NCI-H446 (cell line): Measurements from ENCODE around the gene COL18A1.

Experiments
- DNase-seq, 2 experiments: peaks; one replicate each; lab custom pipeline; 2025; lab: John Stamatoyannopoulos, UW

The COL18A1 gene

GRCh38 chr21:45546636-45547544 is 141.9 kb downstream of the COL18A1 start:
- DNase-seq = no peak

GRCh38 chr21:45547545-45547900 is 142.6 kb downstream of the COL18A1 start:
- DNase-seq = no peak

- no peak for DNase-seq
Measured at GRCh38 chr21:45548711-45549491, 143.9 kb downstream of the COL18A1 start.

GRCh38 chr21:45549626-45550463 is 144.9 kb downstream of the COL18A1 start:
- no peak for DNase-seq

GRCh38 chr21:45550522-45551210 is 145.7 kb downstream of the COL18A1 start:
- DNase-seq = no peak

- DNase-seq = no peak
Measured at GRCh38 chr21:45551316-45551715, 146.4 kb downstream of the COL18A1 start.

GRCh38 chr21:45551783-45552695 is 147.1 kb downstream of the COL18A1 start:
- no peak for DNase-seq

GRCh38 chr21:45552696-45553391 is 147.9 kb downstream of the COL18A1 start:
- DNase-seq = no peak

GRCh38 chr21:45554477-45555175 is 149.7 kb downstream of the COL18A1 start:
- DNase-seq = peak; percentile 27 to 76

GRCh38 chr21:45555251-45555556 is 150.2 kb downstream of the COL18A1 start:
- DNase-seq = no peak

GRCh38 chr21:45555557-45556301 is 150.8 kb downstream of the COL18A1 start:
- peak in 1 of 2 experiments; percentile 22 for DNase-seq

GRCh38 chr21:45556302-45556644 is 151.3 kb downstream of the COL18A1 start:
- DNase-seq = no peak

GRCh38 chr21:45556645-45557615 is 152.0 kb downstream of the COL18A1 start:
- DNase-seq = no peak

- DNase-seq = no peak
Measured at GRCh38 chr21:45557616-45558043, 152.7 kb downstream of the COL18A1 start.

- DNase-seq = no peak
Measured at GRCh38 chr21:45558044-45558721, 153.2 kb downstream of the COL18A1 start.

GRCh38 chr21:45559216-45560105 is 154.5 kb downstream of the COL18A1 start:
- DNase-seq = no peak
